Dedifferentiated amniotic fluid mesenchymal stem cell (primary cell): ENCODE data around the gene STX4.

ENCODE experiments used
- DNase-seq: peaks from one replicate; pipeline ENCODE4 v3.0.0-alpha.2; 2016; ENCODE audit errors: extremely low spot score

The STX4 gene

DNA sequence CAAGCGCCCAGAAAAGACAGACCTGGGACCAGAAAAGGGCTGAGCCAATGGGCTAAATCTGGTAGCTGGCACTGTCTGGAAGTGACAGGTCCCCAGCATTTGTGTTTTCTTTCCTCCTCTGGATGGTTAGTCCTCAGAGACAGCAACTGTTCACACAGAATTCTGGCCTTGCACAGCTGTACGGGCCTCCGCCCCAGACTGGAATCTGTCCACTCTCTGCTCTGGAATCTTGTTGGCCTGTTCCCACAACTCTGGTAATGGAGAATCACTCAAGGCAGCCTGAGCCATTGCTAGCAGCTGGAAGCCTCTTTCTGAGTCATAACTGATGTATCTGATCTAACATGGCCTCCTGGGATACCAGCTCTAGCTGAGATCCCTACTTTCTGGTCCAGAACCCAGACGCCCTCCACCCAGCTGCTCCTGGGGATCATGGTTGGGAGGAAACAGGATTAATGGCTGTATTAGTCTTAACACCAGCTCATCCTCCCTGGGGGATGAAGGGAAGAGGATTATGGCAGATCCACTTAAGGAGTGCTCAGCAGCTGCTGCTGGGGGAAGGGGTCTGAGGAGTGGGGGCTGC is 31.6 kb downstream of the STX4 start:
- DNase-seq, result peak; percentile 97

DNA sequence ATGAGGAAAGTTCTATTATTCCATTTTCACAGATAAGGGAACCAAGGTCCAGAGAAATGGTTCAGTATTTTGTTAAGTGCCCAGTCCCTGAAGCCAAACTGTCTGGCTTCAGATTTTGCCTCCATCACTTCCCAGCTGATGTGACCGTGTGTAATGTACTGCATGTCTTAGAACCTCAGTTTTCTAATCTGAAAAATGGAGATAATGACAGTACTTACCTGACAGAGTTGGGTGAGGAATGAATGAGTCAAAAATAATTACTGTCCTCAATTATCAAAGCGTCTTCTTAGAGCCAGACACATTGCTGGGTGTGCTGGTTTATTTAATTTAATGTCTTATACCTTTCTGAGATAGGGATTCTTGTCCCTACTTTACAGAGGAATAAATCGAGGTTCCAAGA is 34.0 kb downstream of the STX4 start:
- DNase-seq, result no peak

- DNase-seq, result peak; percentile 74
These were observed 38.5 kb downstream of the STX4 start for GRCh38 chr16:31071861-31072260.

- DNase-seq, result peak; percentile 23
These were observed 39.3 kb downstream of the STX4 start for GRCh38 chr16:31072540-31073141.

- DNase-seq, result peak; percentile 84
These were observed 40.0 kb downstream of the STX4 start for GRCh38 chr16:31073142-31073969.

DNA sequence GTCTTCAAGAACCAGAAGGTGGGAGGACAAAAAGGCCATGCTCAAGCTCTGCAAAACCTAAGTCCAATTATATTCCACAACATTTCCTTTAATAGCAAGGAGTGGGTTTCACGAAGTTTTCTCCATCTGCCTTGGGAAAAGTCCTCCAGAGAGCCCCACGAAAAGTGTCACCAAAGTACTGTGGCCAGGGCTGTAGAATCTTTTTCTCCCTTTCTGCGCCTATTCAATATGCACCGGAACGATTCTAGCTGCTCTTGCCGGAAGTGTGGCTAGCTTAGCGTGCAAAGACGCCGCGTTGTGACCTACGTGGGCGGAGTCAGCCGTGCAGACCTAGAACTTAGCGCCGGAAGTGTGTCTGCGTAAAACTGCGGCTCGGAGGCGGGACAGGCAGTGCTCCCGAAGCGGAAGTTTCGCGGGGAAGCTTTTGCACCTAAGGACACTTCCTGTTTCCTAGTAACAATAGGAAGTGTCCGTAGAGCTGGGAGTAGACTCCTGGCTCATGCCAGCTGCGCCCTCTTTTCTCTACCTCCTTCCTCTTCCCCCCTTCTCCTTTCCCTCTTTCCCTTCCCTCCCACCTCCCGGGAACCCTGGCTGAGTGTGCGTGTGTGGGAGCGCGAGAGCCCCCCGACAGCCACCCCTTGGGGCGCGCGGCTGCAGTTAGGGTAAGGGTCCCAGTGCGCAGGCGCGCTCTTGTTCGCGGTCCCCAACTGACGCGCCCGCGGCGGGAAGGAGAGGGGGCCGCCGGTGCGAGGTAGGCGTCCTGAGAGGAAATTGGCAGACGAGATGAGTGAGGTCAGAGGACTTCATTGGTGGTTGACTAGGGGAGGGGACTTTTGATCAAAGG is 40.8 kb downstream of the STX4 start, which contains the start of the genes ZNF646 and ZNF668:
TSS of gene ZNF646 (plus strand) at position 453 of the 844 bp plus-strand sequence. CDS start 1,903 bp downstream, outside the sequence.
TSS of gene ZNF668 (minus strand) at position 271 of the 844 bp plus-strand sequence. CDS start 9,781 bp downstream, outside the sequence.
- peak; percentile 100 for DNase-seq

GRCh38 chr16:31074814-31075183 is 41.4 kb downstream of the STX4 start:
- no peak for DNase-seq

DNA sequence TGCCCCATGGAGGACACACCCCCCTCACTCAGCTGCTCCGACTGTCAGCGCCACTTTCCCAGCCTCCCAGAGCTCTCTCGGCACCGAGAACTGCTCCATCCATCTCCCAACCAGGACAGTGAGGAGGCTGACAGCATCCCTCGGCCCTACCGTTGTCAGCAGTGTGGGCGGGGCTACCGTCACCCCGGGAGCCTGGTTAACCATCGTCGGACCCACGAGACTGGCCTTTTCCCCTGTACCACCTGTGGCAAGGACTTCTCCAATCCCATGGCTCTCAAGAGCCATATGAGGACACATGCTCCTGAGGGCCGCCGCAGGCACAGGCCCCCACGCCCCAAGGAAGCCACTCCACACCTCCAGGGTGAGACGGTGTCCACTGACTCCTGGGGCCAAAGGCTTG is 43.0 kb downstream of the STX4 start:
- no peak for DNase-seq

DNA sequence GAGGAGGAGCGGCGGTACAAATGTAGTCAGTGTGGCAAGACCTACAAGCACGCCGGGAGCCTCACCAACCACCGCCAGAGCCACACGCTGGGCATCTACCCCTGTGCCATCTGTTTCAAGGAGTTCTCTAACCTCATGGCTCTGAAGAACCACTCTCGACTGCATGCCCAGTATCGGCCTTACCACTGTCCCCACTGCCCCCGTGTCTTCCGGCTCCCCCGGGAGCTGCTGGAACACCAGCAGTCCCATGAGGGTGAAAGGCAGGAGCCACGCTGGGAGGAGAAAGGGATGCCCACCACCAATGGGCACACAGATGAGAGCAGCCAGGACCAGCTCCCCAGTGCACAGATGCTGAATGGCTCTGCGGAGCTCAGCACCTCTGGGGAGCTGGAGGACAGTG is 43.7 kb downstream of the STX4 start:
- DNase-seq, result no peak

GRCh38 chr16:31077592-31078396 is 44.4 kb downstream of the STX4 start:
- no peak for DNase-seq

GRCh38 chr16:31078597-31079341 is 45.4 kb downstream of the STX4 start:
- no peak for DNase-seq

- no peak for DNase-seq
These were observed 46.1 kb downstream of the STX4 start for GRCh38 chr16:31079342-31079944.

- no peak for DNase-seq
These were observed 46.8 kb downstream of the STX4 start for GRCh38 chr16:31080035-31080629.

DNA sequence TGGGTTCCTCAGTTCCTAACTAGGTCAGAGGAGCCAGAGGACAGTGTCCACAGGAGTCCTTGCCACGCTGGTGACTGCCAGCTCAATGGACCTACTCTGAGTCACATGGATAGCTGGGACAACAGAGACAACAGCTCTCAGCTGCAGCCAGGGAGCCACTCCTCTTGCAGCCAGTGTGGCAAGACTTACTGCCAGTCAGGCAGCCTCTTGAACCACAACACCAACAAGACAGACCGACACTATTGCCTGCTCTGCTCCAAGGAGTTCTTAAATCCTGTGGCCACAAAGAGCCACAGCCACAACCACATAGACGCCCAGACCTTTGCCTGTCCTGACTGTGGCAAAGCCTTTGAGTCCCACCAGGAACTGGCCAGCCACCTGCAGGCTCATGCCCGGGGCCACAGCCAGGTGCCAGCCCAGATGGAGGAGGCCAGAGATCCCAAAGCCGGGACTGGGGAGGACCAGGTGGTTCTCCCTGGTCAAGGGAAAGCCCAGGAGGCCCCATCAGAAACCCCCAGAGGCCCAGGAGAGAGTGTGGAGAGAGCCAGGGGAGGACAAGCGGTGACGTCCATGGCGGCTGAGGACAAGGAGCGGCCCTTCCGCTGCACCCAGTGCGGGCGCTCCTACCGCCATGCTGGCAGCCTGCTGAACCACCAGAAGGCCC is 47.5 kb downstream of the STX4 start:
- DNase-seq, result no peak

DNA sequence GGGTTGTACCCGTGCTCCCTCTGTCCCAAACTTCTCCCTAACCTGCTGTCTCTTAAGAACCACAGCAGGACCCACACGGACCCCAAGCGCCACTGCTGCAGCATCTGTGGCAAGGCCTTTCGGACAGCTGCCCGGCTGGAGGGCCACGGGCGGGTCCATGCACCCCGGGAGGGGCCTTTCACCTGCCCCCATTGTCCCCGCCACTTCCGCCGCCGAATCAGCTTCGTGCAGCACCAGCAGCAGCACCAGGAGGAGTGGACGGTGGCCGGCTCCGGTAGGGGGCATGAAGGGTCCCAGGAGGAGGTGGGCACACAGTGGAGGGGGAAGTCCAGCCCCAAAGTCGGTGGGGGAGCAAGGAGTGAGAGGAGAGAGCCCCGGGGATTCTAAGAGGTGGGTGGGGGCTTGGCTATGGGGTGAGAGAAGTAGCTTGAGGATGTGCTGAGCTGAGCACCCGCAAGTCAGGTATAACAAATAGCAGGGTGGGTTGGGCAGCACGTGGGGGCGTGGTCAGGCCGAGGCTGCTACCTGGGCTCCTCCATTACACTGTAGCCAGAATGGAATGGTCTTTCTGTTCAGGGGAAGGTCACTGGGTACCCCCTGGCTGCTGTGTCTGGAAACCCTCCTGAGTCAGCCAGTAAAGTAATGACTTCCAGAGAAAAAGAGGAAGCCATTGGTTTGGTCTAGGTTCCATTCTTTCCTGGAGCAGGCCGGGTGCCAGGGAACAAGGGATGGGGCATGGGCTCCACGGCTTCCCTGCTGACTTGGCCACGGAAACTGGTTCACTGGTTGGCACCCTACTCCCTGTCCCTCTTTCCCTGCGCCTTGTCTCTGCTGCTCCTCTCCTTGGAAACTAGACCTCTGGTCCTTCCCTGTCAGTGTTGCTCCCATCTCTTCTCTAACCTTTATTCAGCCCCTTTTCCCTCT is 48.3 kb downstream of the STX4 start:
- no peak for DNase-seq

GRCh38 chr16:31082368-31083045 is 49.1 kb downstream of the STX4 start:
- no peak for DNase-seq

DNA sequence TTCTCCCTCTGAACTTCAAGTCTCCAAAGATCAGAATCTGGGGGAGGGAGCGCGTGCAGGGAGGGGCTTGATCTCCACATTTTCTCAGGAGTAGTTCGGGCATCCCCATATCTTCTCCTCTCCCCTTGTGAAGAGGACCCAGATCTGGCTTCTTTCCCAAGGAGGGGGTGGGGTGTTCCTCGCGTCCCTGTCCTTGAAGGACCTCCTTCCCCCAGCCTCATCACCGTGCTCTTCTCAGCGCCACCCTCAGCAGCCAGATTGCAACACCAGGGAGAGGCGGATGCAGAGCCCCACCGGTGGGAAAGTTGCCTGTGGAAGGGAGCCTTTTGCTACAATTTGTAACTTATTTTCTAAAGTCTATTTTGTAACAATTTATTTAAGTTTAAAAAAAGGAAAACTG is 49.7 kb downstream of the STX4 start:
- no peak for DNase-seq
